ENCODE data around the gene XIRP2. TPM values are rescaled to one million over a fixed set of nuclear protein-coding genes. Genes with fewer than 3 reads are reported as not detected.

XIRP2 gene
- total and polyA plus RNA-seq, 2 of the 8 experiments (the other 6 are each of a cell fraction or from before 2014, with no cell fraction given) = 0.11 TPM; not detected in 1

DNA sequence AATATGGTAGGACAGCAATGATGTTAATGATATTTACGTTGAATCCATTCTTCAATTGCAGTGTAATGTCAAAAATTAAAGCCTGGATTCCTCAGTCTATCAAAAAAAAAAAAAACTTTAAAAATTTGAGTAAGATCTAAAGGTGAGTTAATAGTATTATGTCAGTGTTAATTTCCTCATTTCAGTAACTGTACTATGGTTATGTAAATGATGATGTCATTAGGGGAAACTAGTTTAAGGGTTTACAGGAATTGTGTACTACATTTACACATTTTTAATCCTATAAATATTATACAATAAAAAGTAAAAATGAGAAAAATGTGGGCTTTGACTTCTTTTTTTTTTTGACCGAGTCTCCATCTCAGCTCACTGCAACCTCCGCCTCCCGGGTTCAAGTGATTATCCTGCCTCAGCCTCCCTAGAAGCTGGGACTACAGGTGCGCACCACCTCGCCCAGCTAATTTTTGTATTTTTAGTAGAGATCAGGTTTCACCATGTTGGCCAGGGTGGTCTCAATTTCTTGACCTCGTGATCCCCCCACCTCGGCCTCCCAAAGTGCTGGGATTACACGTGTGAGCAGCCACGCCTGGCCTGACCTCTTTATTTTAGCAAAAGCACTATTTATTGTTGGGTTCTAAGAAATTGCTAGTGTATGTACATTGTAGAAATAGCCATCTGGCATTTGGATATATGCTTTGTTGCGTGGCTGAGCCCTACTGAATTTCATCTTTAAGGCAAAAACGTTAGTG, 106.5 kb downstream of the XIRP2 start (continued):
- TF ChIP-seq EGR1 (IDR thresholded peaks at IDR 0.05; ENCODE audit: borderline replicate concordance, low read depth, low read length) (no peak), KDM5A (IDR thresholded peaks at IDR 0.05; ENCODE audit: low read length) (no peak)

Data from H1 (cell line).